A549 (cell line): ENCODE measurements around the gene PRKCZ. TPM values are rescaled to one million over a fixed set of nuclear protein-coding genes. Genes with fewer than 3 reads are reported as not detected.
"Not testable (repeated sequence)": the region's sequence is repeated elsewhere in the genome, so short reads cannot be mapped to it uniquely, and the experiment has no call there.

Source experiments
- ATAC-seq, 2 experiments: fragments of 200-7000 bp in 1 of 2; fragments of >200 bp in 1 of 2; cut with Nextera tagmentation in 1 of 2; cut with Tn5 transposase in 1 of 2; 3 replicates each; pipeline versions ENCODE4 v1.8.0 to v1.9.1; 2018 to 2020; ENCODE audit warnings: mild to moderate bottlenecking in 1 of 2, moderate library complexity in 1 of 2
- CTCF ChIA-PET: fragments of 300-600 bp; sonication (Branson Sonifier 250); formaldehyde crosslinking; extraction: SDS; loops from one replicate; lab custom pipeline; 2021; ENCODE audit warnings: antibody characterized with exemption, inconsistent platforms; lab: Yijun Ruan, JAX
- POLR2A ChIA-PET: fragments of 350-600 bp; formaldehyde crosslinking; extraction: SDS; loops from one replicate; lab custom pipeline; 2021; ENCODE audit warnings: antibody characterized with exemption, inconsistent platforms; lab: Yijun Ruan, JAX
- DNase-seq, 2 experiments: peaks; one replicate each; pipeline versions ENCODE4 v3.0.0 to v3.0.0-alpha.2; 2011 to 2016; ENCODE audit warnings: low read depth in 1 of 2, low spot score in 1 of 2
- FAIRE-seq: peaks from 2 replicates; lab custom pipeline; 2011; peaks lifted over from hg19 to GRCh38; lab: Jason Lieb, UNC
- H3K27ac ChIP-seq, 2 experiments: fragments of >200 bp; sonication (Bioruptor Twin); formaldehyde crosslinking; 3 replicates each; pipeline ENCODE4 v1.5.1; 2016 to 2017
- H3K4me1 ChIP-seq: fragments of >200 bp; sonication (Bioruptor Twin); formaldehyde crosslinking; 3 replicates; pipeline ENCODE4 v1.6.1; 2016
- H3K4me2 ChIP-seq: fragments of >200 bp; sonication (Bioruptor Twin); formaldehyde crosslinking; 3 replicates; pipeline ENCODE4 v1.6.1; 2016
- H3K4me3 ChIP-seq: fragments of >200 bp; sonication (Bioruptor Twin); formaldehyde crosslinking; 3 replicates; pipeline ENCODE4 v1.5.1; 2016
- H3K9me3 ChIP-seq: fragments of >200 bp; sonication (Bioruptor Twin); formaldehyde crosslinking; 3 replicates; pipeline ENCODE4 v1.6.1; 2016
- CBX2 ChIP-seq: fragments of 200-600 bp; sonication (generic); IDR thresholded peaks from 2 replicates; pipeline ENCODE4 v1.6.1; 2016; ENCODE audit warnings: low read depth, mild to moderate bottlenecking, borderline replicate concordance
- CEBPB ChIP-seq, 2 experiments: fragments of >200 bp in 1 of 2; sonication (Bioruptor Twin) in 1 of 2; formaldehyde crosslinking in 1 of 2; IDR thresholded peaks; 2 replicates each; pipeline ENCODE4 v1.6.1; 2012 to 2016
- CHD2 ChIP-seq: fragments of 150-350 bp; IDR thresholded peaks from 2 replicates; pipeline ENCODE4 v1.6.1; 2014; ENCODE audit warnings: low read length; ENCODE audit not compliant: partially characterized antibody
- CHD4 ChIP-seq: fragments of 200-600 bp; sonication (generic); IDR thresholded peaks from 2 replicates; pipeline ENCODE4 v1.6.1; 2016; ENCODE audit warnings: antibody characterized with exemption, mild to moderate bottlenecking, borderline replicate concordance
- HMGXB4 ChIP-seq: fragments of 250-450 bp; sonication (Bioruptor Pico); IDR thresholded peaks from 2 replicates; pipeline ENCODE4 v1.5.0; 2021; ENCODE audit warnings: mild to moderate bottlenecking, moderate library complexity, borderline replicate concordance
- HOXA7 ChIP-seq: fragments of 250-450 bp; sonication (Bioruptor Pico); IDR thresholded peaks from 2 replicates; pipeline ENCODE4 v1.5.0; 2020; ENCODE audit warnings: mild to moderate bottlenecking, moderate library complexity
- KDM1A ChIP-seq: fragments of 200-600 bp; sonication (generic); IDR thresholded peaks from 2 replicates; pipeline ENCODE4 v1.6.1; 2016; ENCODE audit warnings: low read depth, mild to moderate bottlenecking
- MAZ ChIP-seq: fragments of 150-350 bp; IDR thresholded peaks from 2 replicates; pipeline ENCODE4 v1.6.1; 2014; ENCODE audit warnings: antibody characterized with exemption, low read depth, low read length, borderline replicate concordance
- MYC ChIP-seq: IDR thresholded peaks from 2 replicates; pipeline ENCODE4 v1.6.1; 2012; ENCODE audit warnings: mild to moderate bottlenecking, inconsistent platforms, low read length, improper control_type of control experiment, borderline replicate concordance
- NFE2L2 ChIP-seq: fragments of 150-350 bp; conservative IDR thresholded peaks from 2 replicates; pipeline ENCODE4 v1.6.1; 2014; ENCODE audit warnings: low read length
- NR3C1 ChIP-seq: fragments of >200 bp; sonication (Bioruptor Twin); formaldehyde crosslinking; IDR thresholded peaks from 3 replicates; pipeline ENCODE4 v1.6.1; 2017
- RARB ChIP-seq: fragments of 250-450 bp; sonication (Bioruptor Pico); IDR thresholded peaks from 2 replicates; pipeline ENCODE4 v1.8.0; 2021; ENCODE audit warnings: mild to moderate bottlenecking, moderate library complexity
- RCOR1 ChIP-seq: fragments of 150-350 bp; IDR thresholded peaks from 2 replicates; pipeline ENCODE4 v1.6.1; 2014; ENCODE audit warnings: antibody characterized with exemption, low read length, low read depth
- ZFP36 ChIP-seq: fragments of 450-650 bp; IDR thresholded peaks from 2 replicates; pipeline ENCODE4 v1.6.1; 2014; ENCODE audit warnings: borderline replicate concordance; ENCODE audit not compliant: partially characterized antibody
- WGBS: methylation state at CpG from one replicate; pipeline ENCODE4 v1.1.6; 2017; ENCODE audit errors: missing lambda C conversion rate; 5-methylcytosine and 5-hydroxymethylcytosine counted together
- polyA plus RNA-seq, 4 experiments: library from polyadenylated mRNA; depleted of rRNA in 3 of 4; stranded (reverse); fragments of >200 nt; fragmentation: RNase III in 1 of 4; extraction: RNeasy Plus Mini Kit Qiagen cat#74134 plus additional on column Dnase treatment in 1 of 4; gene quantifications; 2 replicates in 3 of 4; 3 replicates in 1 of 4; pipeline ENCODE4 v1.2.3, GENCODE V29; 2011 to 2017
- TF ChIP-seq, protein P1 (sequence below): fragments of >200 bp; sonication (Bioruptor Twin); formaldehyde crosslinking; IDR thresholded peaks from 3 replicates; pipeline ENCODE4 v1.6.1; 2016

The PRKCZ gene
- polyA plus RNA-seq, 2 of the 4 experiments (the other 2 are of a cell fraction): 9.5 to 9.8 TPM

- ATAC-seq (no peak), FAIRE-seq (no peak), DNase-seq (no peak)
- H3K9me3 ChIP-seq: no peaks in the 10 kb centered on the region
- CTCF ChIA-PET: interaction anchor here (0.6 kb wide), 1 partner anchor 79 kb away, joined by 3 read pairs; no protein-coding TSS in a partner anchor
- TF ChIP-seq ZFP36 (peak; percentile 81), CHD2 (no peak)
- H3K4me3 ChIP-seq: no peak overlapping the region
- WGBS: 70% methylated on average over 17 of the region's 19 CpGs
- POLR2A ChIA-PET: no interaction called here
- H3K27ac ChIP-seq: no peak overlapping the region
- peaks cover 15% of the 10 kb centered on the region for H3K4me1 ChIP-seq
- no peak overlapping the region for H3K4me2 ChIP-seq
These were observed 86.4 kb downstream of the PRKCZ start for GRCh38 chr1:2136386-2137235.

GRCh38 chr1:2137257-2138121, 87.3 kb downstream of the PRKCZ start:
- TF ChIP-seq KDM1A: no peak
- no peak for TF ChIP-seq RCOR1
- no peak for TF ChIP-seq CBX2
- no peak for TF ChIP-seq CHD4
- no peak for TF ChIP-seq NFE2L2
- no peak for TF ChIP-seq MYC
- TF ChIP-seq HMGXB4 (CRISPR knock-in tag): no peak
- TF ChIP-seq, protein P1, sequence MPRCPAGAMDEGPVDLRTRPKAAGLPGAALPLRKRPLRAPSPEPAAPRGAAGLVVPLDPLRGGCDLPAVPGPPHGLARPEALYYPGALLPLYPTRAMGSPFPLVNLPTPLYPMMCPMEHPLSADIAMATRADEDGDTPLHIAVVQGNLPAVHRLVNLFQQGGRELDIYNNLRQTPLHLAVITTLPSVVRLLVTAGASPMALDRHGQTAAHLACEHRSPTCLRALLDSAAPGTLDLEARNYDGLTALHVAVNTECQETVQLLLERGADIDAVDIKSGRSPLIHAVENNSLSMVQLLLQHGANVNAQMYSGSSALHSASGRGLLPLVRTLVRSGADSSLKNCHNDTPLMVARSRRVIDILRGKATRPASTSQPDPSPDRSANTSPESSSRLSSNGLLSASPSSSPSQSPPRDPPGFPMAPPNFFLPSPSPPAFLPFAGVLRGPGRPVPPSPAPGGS: no peak
- no peak for TF ChIP-seq CEBPB (IDR thresholded peaks at IDR 0.05)
- TF ChIP-seq NR3C1: no peak
- no peak for TF ChIP-seq HOXA7 (CRISPR knock-in tag)
- TF ChIP-seq MAZ: no peak
- TF ChIP-seq RARB (CRISPR knock-in tag): no peak
- Histone ChIP-seq H3K4me1 (peaks cover 10% of the 10 kb centered on the region), H3K4me3 (no peak overlapping the region), H3K9me3 (no peaks in the 10 kb centered on the region), H3K27ac (no peak overlapping the region), H3K4me2 (no peak overlapping the region)
- 81% methylated on average over 22 of the region's 29 CpGs for WGBS
- ChIA-PET POLR2A (no interaction called here), CTCF (interaction anchor here (0.6 kb wide), 1 partner anchor 13 kb away, joined by 3 read pairs; no protein-coding TSS in a partner anchor)
- FAIRE-seq (no peak), ATAC-seq (no peak), DNase-seq (no peak)

GRCh38 chr1:2139156-2139555, 88.9 kb downstream of the PRKCZ start:
- H3K9me3 ChIP-seq, DNase-seq, H3K4me1 ChIP-seq, H3K27ac ChIP-seq, H3K4me3 ChIP-seq, ATAC-seq, H3K4me2 ChIP-seq, POLR2A ChIA-PET, FAIRE-seq: not testable (repeated sequence)
- CTCF ChIA-PET: interaction anchor here (1.0 to 3.0 kb wide), 14 partner anchors 10 to 244 kb away, joined by 3 to 21 read pairs (median 7); no protein-coding TSS in a partner anchor
- 78% methylated on average over 12 of the region's 13 CpGs for whole genome bisulfite sequencing
